Hepatocyte (in vitro differentiated cells): ENCODE results near the gene CDKL5. TPM values are rescaled to one million over a fixed set of nuclear protein-coding genes. Genes with fewer than 3 reads are reported as not detected.
"Not testable (repeated sequence)": the region's sequence is repeated elsewhere in the genome, so short reads cannot be mapped to it uniquely, and the experiment has no call there.

Experiments used
- DNase-seq: peaks from one replicate; pipeline ENCODE4 v3.0.0-alpha.2; 2016; ENCODE audit warnings: low spot score
- H2AFZ ChIP-seq: fragments of 200-600 bp; sonication (generic); 2 replicates; pipeline ENCODE4 v1.6.0; 2016; ENCODE audit warnings: antibody characterized with exemption, mild to moderate bottlenecking
- H3K27ac ChIP-seq: fragments of 200-600 bp; sonication (generic); 2 replicates; pipeline ENCODE4 v1.5.1; 2016; ENCODE audit warnings: mild to moderate bottlenecking
- H3K27me3 ChIP-seq: fragments of 200-600 bp; sonication (generic); 2 replicates; pipeline ENCODE4 v1.6.1; 2016
- H3K36me3 ChIP-seq: fragments of 200-600 bp; sonication (generic); replicated peaks from 2 replicates; pipeline ENCODE4 v1.5.1; 2016; ENCODE audit warnings: low read depth; ENCODE audit not compliant: insufficient read depth
- H3K4me1 ChIP-seq: fragments of 200-600 bp; sonication (generic); 2 replicates; pipeline ENCODE4 v1.5.1; 2016; ENCODE audit warnings: mild to moderate bottlenecking, moderate library complexity; ENCODE audit not compliant: insufficient read depth
- H3K4me2 ChIP-seq: fragments of 200-600 bp; sonication (generic); 2 replicates; pipeline ENCODE4 v1.6.0; 2016
- H3K4me3 ChIP-seq: fragments of 200-600 bp; sonication (generic); 2 replicates; pipeline ENCODE4 v1.5.1; 2016; ENCODE audit warnings: mild to moderate bottlenecking
- H3K79me2 ChIP-seq: fragments of 200-600 bp; sonication (generic); 2 replicates; pipeline ENCODE4 v1.6.0; 2017; ENCODE audit warnings: mild to moderate bottlenecking
- H3K9me2 ChIP-seq: fragments of 200-600 bp; sonication (generic); replicated peaks from 2 replicates; pipeline ENCODE4 v1.6.0; 2017; ENCODE audit warnings: mild to moderate bottlenecking; ENCODE audit not compliant: insufficient read depth
- H3K9me3 ChIP-seq: fragments of 200-600 bp; sonication (generic); 2 replicates; pipeline ENCODE4 v1.5.1; 2016; ENCODE audit warnings: low read depth, mild to moderate bottlenecking
- H4K20me1 ChIP-seq: fragments of 200-600 bp; sonication (generic); 2 replicates; pipeline ENCODE4 v1.6.0; 2016; ENCODE audit warnings: mild to moderate bottlenecking; ENCODE audit not compliant: insufficient read depth, poor library complexity, severe bottlenecking
- CTCF ChIP-seq: fragments of 200-600 bp; sonication (generic); IDR thresholded peaks from 2 replicates; pipeline ENCODE4 v1.5.1; 2016; ENCODE audit warnings: antibody characterized with exemption, mild to moderate bottlenecking; ENCODE audit not compliant: poor library complexity
- EZH2 ChIP-seq: fragments of 200-600 bp; sonication (generic); IDR thresholded peaks from 2 replicates; pipeline ENCODE4 v1.6.1; 2016; ENCODE audit warnings: antibody characterized with exemption, mild to moderate bottlenecking, borderline replicate concordance
- EZH2phosphoT487 ChIP-seq: fragments of 200-600 bp; sonication (generic); IDR thresholded peaks from one replicate; pipeline ENCODE4 v1.6.1; 2018; ENCODE audit warnings: antibody characterized with exemption, mild to moderate bottlenecking, low read depth, moderate library complexity; ENCODE audit not compliant: unreplicated experiment, severe bottlenecking
- WGBS: methylation state at CpG from one replicate; pipeline ENCODE4 v1.1.6; 2016; ENCODE audit warnings: low lambda C conversion rate; ENCODE audit errors: missing lambda C conversion rate; 5-methylcytosine and 5-hydroxymethylcytosine counted together
- polyA plus RNA-seq: library from polyadenylated mRNA; unstranded; fragments of >200 nt; fragmentation: Nextera tagmentation; extraction: Ambion mirVana; gene quantifications from 2 replicates; pipeline ENCODE4 v1.2.1, GENCODE V29; 2016
- total RNA-seq: library from RNA; depleted of rRNA; stranded (reverse); fragments of >200 nt; gene quantifications from 2 replicates; pipeline ENCODE4 v1.2.3, GENCODE V29; 2014

Gene CDKL5
- total and polyA plus RNA-seq, 2 experiments from 2014 or later = 6.5 to 17.7 TPM

DNA sequence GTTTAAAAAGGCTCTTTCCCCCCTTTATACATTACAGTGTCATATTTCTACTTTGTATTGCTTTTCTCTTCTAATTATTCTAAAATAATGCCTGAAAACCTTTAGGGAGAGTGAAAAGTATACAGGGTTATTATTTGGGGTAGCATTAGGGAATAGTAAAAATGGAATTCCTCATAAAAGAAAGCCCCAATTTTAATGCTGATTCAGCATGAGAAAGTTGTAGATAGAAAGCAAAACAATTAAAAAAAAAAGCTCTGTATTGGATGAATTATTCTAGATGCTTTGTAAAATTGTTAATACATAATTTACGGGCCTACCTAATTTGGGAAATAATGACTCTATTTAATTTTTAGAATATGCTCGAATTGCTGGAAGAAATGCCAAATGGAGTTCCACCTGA, 154.1 kb downstream of the CDKL5 start:
- no peaks in the 10 kb centered on the region for H3K9me3 ChIP-seq
- H3K27me3 ChIP-seq = no peaks in the 10 kb centered on the region
- H3K4me3 ChIP-seq = no peak overlapping the region
- DNase-seq = no peak
- no peak overlapping the region for H3K4me2 ChIP-seq
- H3K36me3 ChIP-seq = no peaks in the 10 kb centered on the region
- H2AFZ ChIP-seq = no peak overlapping the region
- WGBS = 75% methylated on average over 2 of the region's 2 CpGs
- no peaks in the 10 kb centered on the region for H3K4me1 ChIP-seq
- no peaks in the 10 kb centered on the region for H4K20me1 ChIP-seq
- H3K79me2 ChIP-seq = no peaks in the 10 kb centered on the region
- H3K27ac ChIP-seq = no peak overlapping the region
- no peaks in the 10 kb centered on the region for H3K9me2 ChIP-seq
- no peak for TF ChIP-seq EZH2
- TF ChIP-seq CTCF = no peak
- no peak for TF ChIP-seq EZH2phosphoT487

DNA sequence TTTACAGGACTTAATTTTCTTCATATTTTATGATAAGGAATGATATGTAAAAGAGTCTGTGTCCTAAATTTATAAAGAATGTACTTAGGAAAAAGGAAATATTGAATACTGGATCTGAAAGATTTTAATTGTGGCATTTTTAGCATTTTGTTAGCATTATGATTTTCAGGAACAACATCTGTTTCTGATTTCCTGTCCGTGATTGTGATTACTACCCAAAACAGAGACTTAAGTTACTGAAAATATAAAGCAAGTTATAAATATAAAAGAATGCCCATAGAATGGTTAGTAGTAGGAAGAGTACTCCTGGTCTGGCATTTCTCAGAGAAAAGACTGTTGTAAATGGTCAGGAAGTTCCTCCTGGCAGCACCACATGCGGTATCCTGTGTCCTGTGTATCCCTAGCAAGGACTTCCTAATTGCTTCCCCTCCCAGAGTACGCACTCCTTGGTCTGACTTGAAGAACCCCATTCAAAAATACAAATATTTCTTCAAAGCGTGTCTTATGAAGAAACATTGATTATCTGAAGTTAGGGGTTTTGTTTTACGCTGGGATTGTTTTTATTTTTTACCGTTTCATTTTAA, 157.6 kb downstream of the CDKL5 start:
- no peaks in the 10 kb centered on the region for H3K79me2 ChIP-seq
- no peak overlapping the region for H3K4me3 ChIP-seq
- H3K27ac ChIP-seq = no peak overlapping the region
- no peak overlapping the region for H2AFZ ChIP-seq
- H3K4me1 ChIP-seq = no peaks in the 10 kb centered on the region
- no peaks in the 10 kb centered on the region for H3K36me3 ChIP-seq
- no peak overlapping the region for H3K4me2 ChIP-seq
- no peaks in the 10 kb centered on the region for H3K27me3 ChIP-seq
- no peak for TF ChIP-seq CTCF
- no peak for TF ChIP-seq EZH2phosphoT487
- TF ChIP-seq EZH2 = no peak
- WGBS = 74% methylated on average over 6 of the region's 6 CpGs
- no peaks in the 10 kb centered on the region for H3K9me3 ChIP-seq
- no peak for DNase-seq
- H3K9me2 ChIP-seq = no peaks in the 10 kb centered on the region
- H4K20me1 ChIP-seq = no peaks in the 10 kb centered on the region

DNA sequence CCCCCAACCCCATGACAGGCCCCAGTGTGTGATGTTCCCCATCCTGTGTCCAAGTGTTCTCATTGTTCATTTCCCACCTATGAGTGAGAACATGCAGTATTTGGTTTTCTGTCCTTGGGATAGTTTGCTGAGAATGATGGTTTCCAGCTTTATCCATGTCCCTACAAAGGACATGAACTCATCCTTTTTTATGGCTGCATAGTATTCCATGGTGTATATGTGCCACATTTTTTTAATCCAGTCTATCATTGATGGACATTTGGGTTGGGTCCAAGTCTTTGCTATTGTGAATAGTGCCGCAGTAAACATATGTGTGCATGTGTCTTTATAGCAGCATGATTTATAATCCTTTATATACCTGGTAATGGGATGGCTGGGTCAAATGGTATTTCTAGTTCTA, 163.9 kb downstream of the CDKL5 start:
- not testable (repeated sequence) for H4K20me1 ChIP-seq, H3K27ac ChIP-seq, H3K36me3 ChIP-seq, H3K4me1 ChIP-seq, H2AFZ ChIP-seq, H3K9me3 ChIP-seq, H3K4me3 ChIP-seq, H3K4me2 ChIP-seq, H3K9me2 ChIP-seq, DNase-seq, H3K79me2 ChIP-seq, H3K27me3 ChIP-seq
- WGBS = 91% methylated on average over 1 of the region's 1 CpG

DNA sequence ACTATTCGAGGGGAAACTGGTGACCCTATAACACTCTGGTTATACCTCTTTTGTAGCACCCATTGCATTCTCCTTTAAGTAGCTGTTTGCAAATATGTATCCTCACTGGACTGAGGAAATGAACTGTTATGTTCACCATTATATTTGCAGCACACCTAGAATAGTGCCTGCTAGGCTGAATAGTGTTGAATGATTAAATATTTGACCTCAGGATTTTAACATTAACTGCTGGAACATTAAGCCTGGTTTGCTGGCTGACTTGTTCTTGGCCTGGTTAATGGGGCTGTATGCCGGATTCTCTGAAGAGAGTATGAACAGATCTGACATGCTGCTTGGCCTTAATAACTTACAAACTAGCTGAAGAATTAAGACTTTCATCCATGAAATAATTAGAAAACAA, 166.4 kb downstream of the CDKL5 start:
- Histone ChIP-seq H3K4me3 (no peak overlapping the region), H3K4me1 (no peaks in the 10 kb centered on the region), H3K79me2 (no peaks in the 10 kb centered on the region), H3K27ac (no peak overlapping the region), H3K9me3 (no peaks in the 10 kb centered on the region), H2AFZ (no peak overlapping the region), H3K27me3 (no peaks in the 10 kb centered on the region), H3K4me2 (no peak overlapping the region), H4K20me1 (no peaks in the 10 kb centered on the region), H3K9me2 (no peaks in the 10 kb centered on the region), H3K36me3 (no peaks in the 10 kb centered on the region)
- WGBS = 74% methylated on average over 2 of the region's 2 CpGs
- TF ChIP-seq EZH2phosphoT487 = no peak
- TF ChIP-seq CTCF = no peak
- no peak for TF ChIP-seq EZH2
- DNase-seq = no peak
